BLaER1 treated with 17β-estradiol and CSF1 and Interleukin-3, amounts not matched to agents 10 nM and 100 nM (cell line): Measurements from ENCODE around the gene GIMD1.

Experiments
- H3K27ac ChIP-seq, 11 experiments: shearing (Covaris generic); formaldehyde crosslinking; 2 replicates each; pipeline ENCODE4 v1.8.1; 2022
- H3K27me3 ChIP-seq, 11 experiments: shearing (Covaris generic); formaldehyde crosslinking; 2 replicates each; pipeline ENCODE4 v1.8.1; 2022
- H3K36me3 ChIP-seq, 11 experiments: shearing (Covaris generic); formaldehyde crosslinking; 2 replicates each; pipeline ENCODE4 v1.8.1; 2022
- H3K4me1 ChIP-seq, 10 experiments: shearing (Covaris generic); formaldehyde crosslinking; 2 replicates each; pipeline ENCODE4 v1.8.1; 2022
- H3K4me2 ChIP-seq, 11 experiments: shearing (Covaris generic); formaldehyde crosslinking; 2 replicates each; pipeline ENCODE4 v1.8.1; 2022
- H3K4me3 ChIP-seq, 10 experiments: shearing (Covaris generic); formaldehyde crosslinking; 2 replicates each; pipeline ENCODE4 v1.8.1; 2022
- H3K9ac ChIP-seq, 11 experiments: shearing (Covaris generic); formaldehyde crosslinking; 2 replicates each; pipeline ENCODE4 v1.8.1; 2022
- H3K9me3 ChIP-seq, 11 experiments: shearing (Covaris generic); formaldehyde crosslinking; replicated peaks in 1 of 11; 2 replicates each; pipeline ENCODE4 v1.8.1; 2022
- H4K20me1 ChIP-seq, 11 experiments: shearing (Covaris generic); formaldehyde crosslinking; 2 replicates each; pipeline ENCODE4 v1.8.1; 2022
- Cebpa-rat ChIP-seq, 11 experiments: shearing (Covaris generic); IDR thresholded peaks; 2 replicates each; pipeline ENCODE4 v1.8.1; 2022

GIMD1 gene

GRCh38 chr4:106362086-106362825 lies 6.3 kb downstream of the GIMD1 start:
- H3K9ac ChIP-seq, result no peak overlapping the region
- H3K4me1 ChIP-seq, result peaks cover 0 to 54% (median 31%) of the 10 kb centered on the region in 10 experiments; a peak in 15 of 20 replicates
- no peaks in the 10 kb centered on the region for H3K36me3 ChIP-seq
- H3K27me3 ChIP-seq, result no peaks in the 10 kb centered on the region
- no peaks in the 10 kb centered on the region for H4K20me1 ChIP-seq
- H3K9me3 ChIP-seq, result peaks cover 0 to 10% (median 0%) of the 10 kb centered on the region in 11 experiments; a peak in 3 of 22 replicates
- no peak for TF ChIP-seq Cebpa-rat (IDR thresholded peaks at IDR 0.05)
- peak overlapping the region in 4 of 11 experiments; percentile 2 to 32 (median 11); a peak in 5 of 22 replicates for H3K4me2 ChIP-seq
- peak overlapping the region in 1 of 11 experiments; percentile 25; a peak in 1 of 22 replicates for H3K27ac ChIP-seq
- H3K4me3 ChIP-seq, result no peak overlapping the region

DNA sequence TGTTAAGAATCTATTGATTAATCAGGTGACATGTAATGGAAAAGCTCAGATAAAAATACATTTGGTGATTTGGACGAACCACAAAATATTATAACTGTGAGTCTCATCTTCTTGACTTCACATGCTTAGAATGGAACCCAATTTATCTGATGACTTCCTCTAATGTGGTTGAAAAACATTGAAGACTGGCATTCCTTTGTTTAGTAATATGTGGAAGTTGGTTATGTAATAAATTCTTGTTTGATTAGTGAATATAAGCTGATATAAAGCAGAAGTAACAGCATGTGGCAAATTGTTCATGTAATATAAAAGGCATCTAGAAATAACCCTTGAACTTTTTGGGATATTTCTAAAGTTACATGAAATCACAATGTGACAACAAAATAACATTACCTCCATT lies 9.7 kb downstream of the GIMD1 start:
- no peak for TF ChIP-seq Cebpa-rat (IDR thresholded peaks at IDR 0.05)
- Histone ChIP-seq H3K4me3 (no peak overlapping the region), H3K4me2 (peak overlapping the region in 6 of 11 experiments; percentile 11 to 41 (median 26); a peak in 6 of 22 replicates), H3K27me3 (no peaks in the 10 kb centered on the region), H3K27ac (peak overlapping the region in 5 of 11 experiments; percentile 36 to 66 (median 60); a peak in 7 of 22 replicates), H3K4me1 (peaks cover 2 to 28% (median 17%) of the 10 kb centered on the region in 10 experiments; a peak in 13 of 20 replicates), H3K9ac (no peak overlapping the region), H4K20me1 (no peaks in the 10 kb centered on the region), H3K36me3 (no peaks in the 10 kb centered on the region), H3K9me3 (peaks cover 0 to 10% (median 0%) of the 10 kb centered on the region in 11 experiments; a peak in 3 of 22 replicates)

DNA sequence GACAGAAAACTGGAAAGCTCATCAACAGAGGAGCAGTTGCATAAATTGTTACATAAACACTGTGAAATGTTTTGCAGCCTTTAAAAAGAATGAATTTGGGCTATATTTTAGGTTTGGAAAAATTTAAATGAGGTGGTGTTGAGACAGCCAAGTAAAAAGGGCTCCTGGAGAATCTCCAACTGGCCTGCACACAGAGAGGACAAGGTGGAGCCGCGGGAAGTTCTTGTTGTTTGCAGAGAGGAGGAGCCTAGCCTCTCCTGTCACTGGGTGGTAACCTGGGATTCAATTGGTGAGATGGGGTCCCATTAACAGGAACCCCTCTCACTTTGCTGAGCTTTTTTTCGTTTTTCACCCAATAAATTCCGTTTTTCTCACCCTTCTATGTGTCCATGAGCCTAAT lies 13.4 kb downstream of the GIMD1 start:
- Histone ChIP-seq H3K4me2 (no peak overlapping the region), H3K4me1 (peaks cover 2 to 22% (median 14%) of the 10 kb centered on the region in 10 experiments; a peak in 13 of 20 replicates), H3K36me3 (peaks cover 0 to 27% (median 15%) of the 10 kb centered on the region in 11 experiments; a peak in 14 of 22 replicates), H3K4me3 (no peak overlapping the region), H3K9me3 (peaks cover 0 to 10% (median 0%) of the 10 kb centered on the region in 11 experiments; a peak in 3 of 22 replicates), H3K9ac (no peak overlapping the region), H4K20me1 (no peaks in the 10 kb centered on the region), H3K27ac (no peak overlapping the region), H3K27me3 (no peaks in the 10 kb centered on the region)
- TF ChIP-seq Cebpa-rat (IDR thresholded peaks at IDR 0.05), result no peak

DNA sequence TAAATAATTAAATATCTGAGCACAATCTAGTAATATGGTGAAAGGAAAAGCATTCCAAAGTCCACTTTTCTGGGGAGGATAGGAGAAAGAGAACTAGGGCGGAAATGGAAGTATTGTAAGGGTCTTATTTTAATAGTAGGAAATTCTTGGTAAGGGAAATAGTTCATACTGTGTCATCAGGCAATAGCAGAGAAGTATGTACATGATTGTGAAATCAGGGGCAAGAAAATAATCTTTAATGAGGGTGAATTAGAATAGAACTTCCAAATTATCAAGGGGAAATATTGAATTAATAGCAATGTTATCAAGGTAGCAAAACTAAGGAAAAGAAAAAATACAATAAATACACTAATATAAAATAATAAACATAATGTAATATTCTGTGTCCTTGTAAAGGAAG lies 14.8 kb downstream of the GIMD1 start:
- H3K9me3 ChIP-seq, result peaks cover 0 to 10% (median 0%) of the 10 kb centered on the region in 11 experiments; a peak in 3 of 22 replicates
- H3K27ac ChIP-seq, result no peak overlapping the region
- H4K20me1 ChIP-seq, result no peaks in the 10 kb centered on the region
- H3K9ac ChIP-seq, result no peak overlapping the region
- TF ChIP-seq Cebpa-rat (IDR thresholded peaks at IDR 0.05), result no peak
- peaks cover 9 to 41% (median 28%) of the 10 kb centered on the region in 11 experiments for H3K36me3 ChIP-seq
- H3K4me3 ChIP-seq, result no peak overlapping the region
- H3K4me1 ChIP-seq, result peaks cover 2 to 15% (median 10%) of the 10 kb centered on the region in 10 experiments; a peak in 12 of 20 replicates
- H3K4me2 ChIP-seq, result no peak overlapping the region
- no peaks in the 10 kb centered on the region for H3K27me3 ChIP-seq

GRCh38 chr4:106351016-106351415 lies 17.6 kb downstream of the GIMD1 start:
- TF ChIP-seq Cebpa-rat (IDR thresholded peaks at IDR 0.05), result no peak

DNA sequence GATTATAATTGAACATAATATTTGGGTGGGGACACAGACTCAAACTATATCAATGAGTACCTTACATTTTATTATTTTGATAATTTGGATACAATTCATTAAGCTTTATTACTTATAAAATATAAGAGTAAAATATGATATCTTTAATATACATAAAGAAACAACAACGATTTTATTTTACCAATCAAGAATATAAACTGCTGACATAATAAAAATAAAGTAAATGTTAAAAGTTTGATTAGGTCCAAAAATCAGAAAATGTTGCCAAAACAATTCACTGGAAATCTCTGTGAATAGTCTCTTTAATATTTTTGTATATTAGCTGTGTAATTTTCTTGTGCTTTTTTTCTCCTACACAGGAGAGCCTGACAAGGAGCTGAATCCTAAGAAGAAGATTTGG lies 21.4 kb downstream of the GIMD1 start:
- no peaks in the 10 kb centered on the region for H3K4me1 ChIP-seq
- no peak overlapping the region for H3K4me3 ChIP-seq
- TF ChIP-seq Cebpa-rat (IDR thresholded peaks at IDR 0.05), result no peak
- no peaks in the 10 kb centered on the region; a peak in 1 of 22 replicates for H3K9me3 ChIP-seq
- H3K27ac ChIP-seq, result no peak overlapping the region
- no peak overlapping the region for H3K9ac ChIP-seq
- peaks cover 0 to 39% (median 27%) of the 10 kb centered on the region in 11 experiments; a peak in 13 of 22 replicates for H4K20me1 ChIP-seq
- H3K27me3 ChIP-seq, result no peaks in the 10 kb centered on the region
- no peak overlapping the region for H3K4me2 ChIP-seq
- H3K36me3 ChIP-seq, result peaks cover 55 to 91% (median 79%) of the 10 kb centered on the region in 11 experiments

More at GRCh38 chr4:106351016-106351415, 17.6 kb downstream of the GIMD1 start:
- Histone ChIP-seq H4K20me1 (peaks cover 0 to 6% (median 0%) of the 10 kb centered on the region in 11 experiments; a peak in 3 of 22 replicates), H3K27ac (no peak overlapping the region), H3K36me3 (peaks cover 32 to 69% (median 54%) of the 10 kb centered on the region in 11 experiments), H3K9me3 (no peaks in the 10 kb centered on the region), H3K4me2 (no peak overlapping the region), H3K4me1 (peaks cover 0 to 6% (median 0%) of the 10 kb centered on the region in 10 experiments; a peak in 2 of 20 replicates), H3K27me3 (no peaks in the 10 kb centered on the region), H3K9ac (no peak overlapping the region), H3K4me3 (no peak overlapping the region)

DNA sequence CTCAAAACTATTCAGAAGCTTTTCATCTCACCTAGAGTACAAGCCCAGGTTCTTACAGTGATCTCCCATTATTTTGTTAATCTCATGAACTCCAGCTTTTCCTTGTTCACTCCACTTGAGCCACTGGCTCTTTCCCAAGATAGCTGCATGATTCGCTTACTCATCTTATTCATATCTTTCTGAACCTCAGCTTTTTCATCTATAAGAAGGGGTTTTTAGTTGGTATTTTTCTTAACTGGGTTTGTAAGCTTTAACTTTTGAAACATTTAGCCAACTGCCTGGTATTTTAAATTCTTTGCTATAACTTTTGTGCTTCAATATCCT lies 24.0 kb downstream of the GIMD1 start:
- H3K9ac ChIP-seq, result no peak overlapping the region
- no peak overlapping the region for H3K4me3 ChIP-seq
- no peak overlapping the region for H3K4me2 ChIP-seq
- H4K20me1 ChIP-seq, result peaks cover 0 to 50% (median 36%) of the 10 kb centered on the region in 11 experiments; a peak in 13 of 22 replicates
- H3K36me3 ChIP-seq, result peaks cover 75 to 96% (median 87%) of the 10 kb centered on the region in 11 experiments
- H3K4me1 ChIP-seq, result no peaks in the 10 kb centered on the region
- TF ChIP-seq Cebpa-rat (IDR thresholded peaks at IDR 0.05), result no peak
- H3K27ac ChIP-seq, result no peak overlapping the region
- H3K9me3 ChIP-seq, result peaks cover 16 to 22% (median 18%) of the 10 kb centered on the region in 11 experiments; a peak in 21 of 22 replicates
- H3K27me3 ChIP-seq, result no peaks in the 10 kb centered on the region

DNA sequence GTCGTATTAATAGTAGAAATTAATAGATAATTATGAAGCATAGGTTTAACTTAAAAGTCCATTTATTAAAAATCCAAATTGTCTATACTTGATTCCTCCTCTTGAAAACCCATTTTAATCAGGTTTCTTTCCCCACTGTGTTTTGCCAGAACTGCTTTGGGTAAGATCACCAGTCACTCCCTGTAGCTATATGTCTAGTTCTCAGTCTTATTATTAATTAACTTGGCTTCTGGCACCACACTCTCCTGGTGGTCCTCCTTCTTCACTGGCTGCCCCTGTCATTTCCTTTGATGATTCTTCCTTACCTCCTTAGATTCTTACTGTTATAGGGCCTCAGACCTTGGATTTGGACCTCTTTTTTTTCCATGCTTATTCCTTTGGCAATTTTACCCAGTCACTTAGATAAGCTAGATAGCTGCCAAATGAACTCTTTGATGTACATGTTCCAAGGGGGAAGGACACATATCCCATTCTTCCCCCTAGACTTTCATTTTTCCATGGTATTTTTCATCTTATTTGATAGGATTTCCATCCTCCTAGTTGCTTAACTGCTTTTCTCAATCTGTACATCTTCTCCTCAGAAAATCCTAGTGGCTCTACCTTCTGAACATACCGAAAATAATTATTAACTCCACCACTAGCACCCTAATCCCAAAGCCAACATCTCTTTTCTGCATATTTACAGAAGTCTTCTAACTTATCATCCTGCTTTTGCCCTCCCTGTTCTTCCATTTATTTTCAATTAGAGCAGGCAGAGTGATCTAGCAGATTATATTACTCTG lies 24.5 kb downstream of the GIMD1 start:
- Histone ChIP-seq H3K9me3 (peaks cover 17 to 28% (median 24%) of the 10 kb centered on the region in 11 experiments; a peak in 21 of 22 replicates), H3K9ac (no peak overlapping the region), H3K4me3 (no peak overlapping the region), H3K27me3 (no peaks in the 10 kb centered on the region), H4K20me1 (peaks cover 0 to 50% (median 36%) of the 10 kb centered on the region in 11 experiments; a peak in 13 of 22 replicates), H3K36me3 (peaks cover 77 to 96% (median 88%) of the 10 kb centered on the region in 11 experiments), H3K4me1 (no peaks in the 10 kb centered on the region), H3K27ac (no peak overlapping the region), H3K4me2 (no peak overlapping the region)
- TF ChIP-seq Cebpa-rat (IDR thresholded peaks at IDR 0.05), result no peak

DNA sequence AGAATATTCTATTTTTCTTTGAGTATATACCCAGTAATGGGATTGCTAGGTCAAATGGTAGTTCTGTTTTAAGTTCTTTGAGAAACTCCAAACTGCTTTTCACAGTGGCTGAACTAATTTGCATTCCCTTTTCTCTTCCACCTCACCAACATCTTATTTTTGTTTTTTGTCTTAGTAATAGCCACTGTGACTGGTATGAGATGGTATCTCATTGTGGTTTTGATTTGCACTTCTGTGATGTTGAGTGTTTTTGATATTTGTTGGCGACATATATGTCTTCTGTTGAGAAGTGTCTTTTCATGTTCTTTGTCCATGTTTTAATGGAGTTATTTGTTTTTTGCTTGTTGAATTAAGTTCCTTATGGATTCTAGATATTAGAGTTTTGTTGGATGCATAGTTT lies 27.8 kb downstream of the GIMD1 start:
- Histone ChIP-seq H3K4me3 (no peak overlapping the region), H3K4me2 (no peak overlapping the region), H3K9ac (no peak overlapping the region), H3K27ac (no peak overlapping the region), H3K4me1 (no peaks in the 10 kb centered on the region), H3K9me3 (peaks cover 42 to 51% (median 48%) of the 10 kb centered on the region in 11 experiments), H3K36me3 (peaks cover 82 to 97% (median 95%) of the 10 kb centered on the region in 11 experiments), H3K27me3 (no peaks in the 10 kb centered on the region), H4K20me1 (peaks cover 0 to 52% (median 36%) of the 10 kb centered on the region in 11 experiments; a peak in 13 of 22 replicates)
- no peak for TF ChIP-seq Cebpa-rat (IDR thresholded peaks at IDR 0.05)
